NCI-H146 treated with DMSO at 0.1 percent for 48 hours (cell line): Measurements from ENCODE around the gene HCN1.
A peak's percentile ranks its signal among the peaks of the same experiment; 100 is the strongest.
"Not testable (repeated sequence)": the region's sequence is repeated elsewhere in the genome, so short reads cannot be mapped to it uniquely, and the experiment has no call there.

ENCODE experiments used
- DNase-seq: peaks from one replicate; lab custom pipeline; 2025; ENCODE audit not compliant: unreplicated experiment; lab: John Stamatoyannopoulos, UW

Gene HCN1

GRCh38 chr5:45622365-45622764, 73.8 kb downstream of the HCN1 start:
- DNase-seq: no peak

- no peak for DNase-seq
Measured at GRCh38 chr5:45617859-45618416, 78.2 kb downstream of the HCN1 start.

GRCh38 chr5:45609661-45610060, 86.5 kb downstream of the HCN1 start:
- no peak for DNase-seq

GRCh38 chr5:45604092-45604491, 92.1 kb downstream of the HCN1 start:
- DNase-seq: no peak

- DNase-seq: no peak
Measured at GRCh38 chr5:45601424-45601823, 94.8 kb downstream of the HCN1 start.

- DNase-seq: peak; percentile 5
Measured at GRCh38 chr5:45596320-45596719, 99.9 kb downstream of the HCN1 start.

- DNase-seq: not testable (repeated sequence)
Measured at GRCh38 chr5:45586001-45586400, 110.2 kb downstream of the HCN1 start.

GRCh38 chr5:45578270-45578669, 117.9 kb downstream of the HCN1 start:
- no peak for DNase-seq

- DNase-seq: no peak
Measured at GRCh38 chr5:45568813-45569212, 127.4 kb downstream of the HCN1 start.

GRCh38 chr5:45542421-45542820, 153.8 kb downstream of the HCN1 start:
- DNase-seq: no peak

- no peak for DNase-seq
Measured at GRCh38 chr5:45533663-45534062, 162.5 kb downstream of the HCN1 start.

- no peak for DNase-seq
Measured at GRCh38 chr5:45532826-45533624, 163.2 kb downstream of the HCN1 start.

GRCh38 chr5:45521067-45521466, 175.1 kb downstream of the HCN1 start:
- peak; percentile 15 for DNase-seq

GRCh38 chr5:45512521-45512920, 183.7 kb downstream of the HCN1 start:
- no peak for DNase-seq

GRCh38 chr5:45509371-45509770, 186.8 kb downstream of the HCN1 start:
- DNase-seq: no peak

GRCh38 chr5:45508135-45508534, 188.0 kb downstream of the HCN1 start:
- peak; percentile 37 for DNase-seq

GRCh38 chr5:45507178-45507577, 189.0 kb downstream of the HCN1 start:
- DNase-seq: peak; percentile 70

GRCh38 chr5:45499006-45499405, 197.2 kb downstream of the HCN1 start:
- DNase-seq: not testable (repeated sequence)

- no peak for DNase-seq
Measured at GRCh38 chr5:45491368-45491767, 204.8 kb downstream of the HCN1 start.

- no peak for DNase-seq
Measured at GRCh38 chr5:45484781-45485180, 211.4 kb downstream of the HCN1 start.

GRCh38 chr5:45454114-45454513, 242.1 kb downstream of the HCN1 start:
- DNase-seq: no peak

GRCh38 chr5:45444856-45445255, 251.3 kb downstream of the HCN1 start:
- not testable (repeated sequence) for DNase-seq

GRCh38 chr5:45440466-45440865, 255.7 kb downstream of the HCN1 start:
- no peak for DNase-seq
